GM12878 (cell line): ENCODE measurements around the gene DMD. TPM values are rescaled to one million over a fixed set of nuclear protein-coding genes. Genes with fewer than 3 reads are reported as not detected.

ENCODE experiments used
- ATAC-seq: fragments of 200-7000 bp; cut with Tn5 transposase; 3 replicates; pipeline ENCODE4 v1.9.1; 2020; ENCODE audit warnings: mild to moderate bottlenecking, moderate library complexity
- BruUV-seq: library from RNA; stranded (reverse); fragments of 400-500 nt; replicated peaks from 2 replicates; lab custom pipeline; 2021; lab: Mats Ljungman, UMichigan
- CTCF ChIA-PET: fragments of 300-600 bp; sonication (Branson Sonifier 250); formaldehyde crosslinking; extraction: SDS; loops from one replicate; lab custom pipeline; 2021; ENCODE audit warnings: inconsistent platforms; lab: Yijun Ruan, JAX
- POLR2A ChIA-PET: fragments of 350-600 bp; formaldehyde crosslinking; extraction: SDS; loops from one replicate; lab custom pipeline; 2021; ENCODE audit warnings: inconsistent platforms; lab: Charles Lee
- RAD21 ChIA-PET: fragments of 300-600 bp; sonication (Branson Sonifier 250); formaldehyde crosslinking; loops from one replicate; lab custom pipeline; 2023; ENCODE audit warnings: antibody characterized with exemption; ENCODE audit not compliant: unreplicated experiment; lab: Charles Lee
- SMC1A ChIA-PET: fragments of 300-600 bp; sonication (Branson Sonifier 250); formaldehyde crosslinking; loops from one replicate; lab custom pipeline; 2023; ENCODE audit not compliant: unreplicated experiment, uncharacterized antibody; lab: Charles Lee
- DNase-seq: peaks from one replicate; pipeline ENCODE4 v3.0.0-alpha.2; 2011; ENCODE audit warnings: low read depth, low spot score
- FAIRE-seq: peaks from 3 replicates; lab custom pipeline; 2011; peaks lifted over from hg19 to GRCh38; lab: Jason Lieb, UNC
- H2AFZ ChIP-seq: 2 replicates; pipeline ENCODE4 v1.6.0; 2011; ENCODE audit warnings: low read depth, low read length, control low read depth; ENCODE audit not compliant: control insufficient read depth
- H3K27ac ChIP-seq: 2 replicates; pipeline ENCODE4 v1.5.1; 2011; ENCODE audit warnings: control low read depth; ENCODE audit not compliant: control insufficient read depth, insufficient read depth
- H3K27me3 ChIP-seq, 2 experiments: replicated peaks in 1 of 2; 2 replicates each; pipeline versions ENCODE4 v1.6.0 to v1.6.1; 2011; ENCODE audit warnings: low read length in 1 of 2; ENCODE audit not compliant: control insufficient read depth in 2 of 2, insufficient read depth in 2 of 2
- H3K36me3 ChIP-seq, 2 experiments: 2 replicates each; pipeline ENCODE4 v1.5.1; 2011; ENCODE audit warnings: low read length in 1 of 2; ENCODE audit not compliant: control insufficient read depth in 2 of 2, insufficient read depth in 2 of 2
- H3K4me1 ChIP-seq: 2 replicates; pipeline ENCODE4 v1.6.1; 2011; ENCODE audit warnings: mild to moderate bottlenecking, low read length, moderate library complexity, mixed read lengths; ENCODE audit not compliant: control insufficient read depth, insufficient read depth
- H3K4me2 ChIP-seq: 2 replicates; pipeline ENCODE4 v1.6.0; 2011; ENCODE audit warnings: control low read depth; ENCODE audit not compliant: control insufficient read depth, insufficient read depth
- H3K4me3 ChIP-seq: fragments of 200-600 bp; sonication (generic); 2 replicates; pipeline ENCODE4 v1.5.1; 2016
- H3K79me2 ChIP-seq: 2 replicates; pipeline ENCODE4 v1.6.0; 2011; ENCODE audit warnings: low read length; ENCODE audit not compliant: control insufficient read depth, insufficient read depth
- H3K9ac ChIP-seq: 2 replicates; pipeline ENCODE4 v1.8.0; 2011; ENCODE audit warnings: low read length, control low read depth, mixed read lengths; ENCODE audit not compliant: control insufficient read depth, insufficient read depth
- H3K9me3 ChIP-seq: replicated peaks from 3 replicates; pipeline ENCODE4 v1.5.1; 2011; ENCODE audit warnings: mild to moderate bottlenecking, low read length; ENCODE audit not compliant: control insufficient read depth, insufficient read depth
- H4K20me1 ChIP-seq: 2 replicates; pipeline ENCODE4 v1.6.0; 2011; ENCODE audit not compliant: control insufficient read depth, insufficient read depth
- CEBPZ ChIP-seq: fragments of 150-350 bp; IDR thresholded peaks from 2 replicates; pipeline ENCODE4 v1.6.1; 2016; ENCODE audit warnings: low read depth, low read length
- CREM ChIP-seq: IDR thresholded peaks from 2 replicates; pipeline ENCODE4 v1.6.1; 2014; ENCODE audit warnings: antibody characterized with exemption, low read depth
- CUX1 ChIP-seq: IDR thresholded peaks from 2 replicates; pipeline ENCODE4 v1.6.1; 2012; ENCODE audit warnings: improper control_type of control experiment, low read depth, low read length; ENCODE audit not compliant: insufficient replicate concordance
- KLF5 ChIP-seq: fragments of 450-650 bp; IDR thresholded peaks from 2 replicates; pipeline ENCODE4 v1.6.1; 2014; ENCODE audit warnings: mild to moderate bottlenecking; ENCODE audit not compliant: partially characterized antibody
- MEF2A ChIP-seq: IDR thresholded peaks from 2 replicates; pipeline ENCODE4 v1.6.1; 2011; ENCODE audit warnings: low read depth, mild to moderate bottlenecking, low read length, moderate library complexity; ENCODE audit not compliant: insufficient read depth
- NFIC ChIP-seq: IDR thresholded peaks from 2 replicates; pipeline ENCODE4 v1.6.1; 2012; ENCODE audit warnings: low read depth, mild to moderate bottlenecking, inconsistent platforms, low read length, moderate library complexity
- NR2C2 ChIP-seq: IDR thresholded peaks from 2 replicates; pipeline ENCODE4 v1.6.1; 2011; ENCODE audit warnings: borderline replicate concordance, low read depth; ENCODE audit not compliant: control insufficient read depth, insufficient read length
- PKNOX1 ChIP-seq: fragments of 450-650 bp; IDR thresholded peaks from 2 replicates; pipeline ENCODE4 v1.6.1; 2016; ENCODE audit warnings: mild to moderate bottlenecking
- SIN3A ChIP-seq: IDR thresholded peaks from 2 replicates; pipeline ENCODE4 v1.6.1; 2012; ENCODE audit warnings: low read depth, low read length, improper control_type of control experiment
- SIX5 ChIP-seq: IDR thresholded peaks from 2 replicates; pipeline ENCODE4 v1.6.1; 2011; ENCODE audit warnings: mild to moderate bottlenecking, low read depth, low read length, moderate library complexity; ENCODE audit not compliant: severe bottlenecking
- SMAD5 ChIP-seq: IDR thresholded peaks from 2 replicates; pipeline ENCODE4 v1.6.1; 2016; ENCODE audit warnings: antibody characterized with exemption, low read depth
- SRF ChIP-seq, 2 experiments: IDR thresholded peaks; 2 replicates each; pipeline ENCODE4 v1.6.1; 2011; ENCODE audit warnings: low read depth in 2 of 2, low read length in 2 of 2, mild to moderate bottlenecking in 1 of 2, moderate library complexity in 1 of 2
- SUZ12 ChIP-seq: fragments of 200-600 bp; sonication (generic); IDR thresholded peaks from one replicate; pipeline ENCODE4 v1.6.1; 2018; ENCODE audit warnings: antibody characterized with exemption, mild to moderate bottlenecking; ENCODE audit not compliant: unreplicated experiment
- WRNIP1 ChIP-seq: IDR thresholded peaks from 2 replicates; pipeline ENCODE4 v1.6.1; 2011; ENCODE audit warnings: low read depth, low read length, improper control_type of control experiment, borderline replicate concordance
- ZNF24 ChIP-seq: fragments of 450-650 bp; IDR thresholded peaks from 2 replicates; pipeline ENCODE4 v1.6.1; 2017; ENCODE audit warnings: antibody characterized with exemption, mild to moderate bottlenecking
- WGBS: methylation state at CpG from one replicate; pipeline ENCODE4 v1.1.6; 2016; ENCODE audit warnings: low lambda C conversion rate; ENCODE audit not compliant: insufficient replicate concordance, insufficient coverage; ENCODE audit errors: missing lambda C conversion rate; 5-methylcytosine and 5-hydroxymethylcytosine counted together
- in situ Hi-C: fragments of 300-500 bp; cut with MboI; formaldehyde crosslinking; loops from 9 replicates; pipeline ENCODE4 v1.14.3; 2018; ENCODE audit warnings: mixed read lengths
- intact Hi-C: fragments of 100-400 bp; cut with micrococcal nuclease; formaldehyde crosslinking; loops from one replicate; pipeline ENCODE4 v1.14.2; 2022; ENCODE audit not compliant: unreplicated experiment
- polyA plus RNA-seq, 11 experiments: library from polyadenylated mRNA; depleted of rRNA in 4 of 11; unstranded in 6 of 11; stranded (reverse) in 5 of 11; fragments of >200 nt; fragmentation: Nextera tagmentation in 4 of 11; fragmentation: Illumina TruSeq in 1 of 11; extraction: Ambion mirVana in 4 of 11; extraction: Trizol in 1 of 11; gene quantifications; 1 replicate in 1 of 11; 2 replicates in 10 of 11; pipeline versions ENCODE4 v1.2.1 to v1.2.3, GENCODE V29; 2011 to 2016; ENCODE audit warnings: inconsistent platforms in 2 of 11, missing spikeins in 2 of 11, low read depth in 1 of 11
- total RNA-seq, 4 experiments: library from RNA; depleted of rRNA in 3 of 4; stranded (reverse); fragments of >200 nt in 3 of 4; fragmentation: Illumina TruSeq in 1 of 4; extraction: Trizol in 1 of 4; gene quantifications; 2 replicates each; pipeline versions ENCODE4 v1.2.1 to v1.2.3, GENCODE V29; 2013 to 2021

Gene DMD
- total and polyA plus RNA-seq, 10 of the 15 experiments (the other 5 are each of a cell fraction or from before 2014, with no cell fraction given) = 1.4 to 24.3 (median 4.3) TPM

GRCh38 chrX:32524385-32524784 is 687.0 kb downstream of the DMD start:
- Histone ChIP-seq H2AFZ (no peak overlapping the region), H3K27me3 (no peaks in the 10 kb centered on the region), H3K4me2 (no peak overlapping the region), H3K79me2 (no peaks in the 10 kb centered on the region), H3K9me3 (no peaks in the 10 kb centered on the region), H4K20me1 (no peaks in the 10 kb centered on the region), H3K4me3 (no peak overlapping the region), H3K9ac (no peak overlapping the region), H3K36me3 (no peaks in the 10 kb centered on the region), H3K4me1 (no peaks in the 10 kb centered on the region), H3K27ac (no peak overlapping the region)
- intact Hi-C loops (no loop called here), in situ Hi-C loops (no loop called here)
- ATAC-seq (no peak), DNase-seq (no peak), FAIRE-seq (no peak)
- 19% methylated on average over 2 of the region's 2 CpGs for WGBS
- SMC1A ChIA-PET = no interaction called here
- RAD21 ChIA-PET = no interaction called here
- POLR2A ChIA-PET = no interaction called here
- no TSS peak for BruUV-seq
- CTCF ChIA-PET = no interaction called here
- TF ChIP-seq SUZ12 (no peak), KLF5 (no peak), CREM (no peak), CUX1 (no peak), SMAD5 (no peak), CEBPZ (no peak), NR2C2 (no peak), SIX5 (no peak), NFIC (no peak), SRF (IDR thresholded peaks at IDR 0.05; ENCODE audit: low read depth in 2 of 2, low read length in 2 of 2) (no peak), PKNOX1 (no peak), SIN3A (no peak), MEF2A (no peak), WRNIP1 (no peak), ZNF24 (no peak)
